Anterior cingulate cortex (tissue), 58 donors: ENCODE results near the gene PLEKHG1.

Experiments
- DNase-seq, 58 donors: peaks; one replicate each; lab custom pipeline; 2025; lab: John Stamatoyannopoulos, UW

The PLEKHG1 gene

GRCh38 chr6:150599199-150600009 lies at the start of gene PLEKHG1:
Gene PLEKHG1 (plus strand): TSS chr6:150599885. CDS start chr6:150733682, 133,797 bp downstream.
- DNase-seq = peak in 33 of 58 donors; percentile 4 to 71 (median 28)

- DNase-seq = no peak
Observed at GRCh38 chr6:150550244-150550643, 49.4 kb upstream of the PLEKHG1 start.

GRCh38 chr6:150557043-150557599 lies 42.6 kb upstream of the PLEKHG1 start:
- no peak for DNase-seq

GRCh38 chr6:150560004-150560883 lies 39.4 kb upstream of the PLEKHG1 start:
- no peak for DNase-seq

GRCh38 chr6:150560884-150561219 lies 38.8 kb upstream of the PLEKHG1 start:
- no peak for DNase-seq

GRCh38 chr6:150565945-150566344 lies 33.7 kb upstream of the PLEKHG1 start:
- DNase-seq = no peak

GRCh38 chr6:150566486-150566885 lies 33.2 kb upstream of the PLEKHG1 start:
- DNase-seq = no peak

GRCh38 chr6:150567380-150567779 lies 32.3 kb upstream of the PLEKHG1 start:
- DNase-seq = peak in 3 of 58 donors; percentile 5 to 13 (median 12)

- peak in 6 of 58 donors; percentile 6 to 49 (median 19) for DNase-seq
Observed at GRCh38 chr6:150567823-150568383, 31.8 kb upstream of the PLEKHG1 start.

- DNase-seq = no peak
Observed at GRCh38 chr6:150568560-150568959, 31.1 kb upstream of the PLEKHG1 start.

GRCh38 chr6:150569161-150569560 lies 30.5 kb upstream of the PLEKHG1 start:
- DNase-seq = no peak

GRCh38 chr6:150573041-150573681 lies 26.5 kb upstream of the PLEKHG1 start:
- DNase-seq = no peak

- no peak for DNase-seq
Observed at GRCh38 chr6:150575836-150576235, 23.8 kb upstream of the PLEKHG1 start.

- no peak for DNase-seq
Observed at GRCh38 chr6:150576651-150577226, 22.9 kb upstream of the PLEKHG1 start.

GRCh38 chr6:150579611-150580010 lies 20.1 kb upstream of the PLEKHG1 start:
- peak in 48 of 58 donors; percentile 7 to 76 (median 39) for DNase-seq

GRCh38 chr6:150580489-150580888 lies 19.2 kb upstream of the PLEKHG1 start:
- no peak for DNase-seq

GRCh38 chr6:150584065-150584464 lies 15.6 kb upstream of the PLEKHG1 start:
- no peak for DNase-seq

- DNase-seq = no peak
Observed at GRCh38 chr6:150584596-150584995, 15.1 kb upstream of the PLEKHG1 start.

- peak in 24 of 58 donors; percentile 10 to 68 (median 24) for DNase-seq
Observed at GRCh38 chr6:150586850-150587359, 12.8 kb upstream of the PLEKHG1 start.

- DNase-seq = no peak
Observed at GRCh38 chr6:150587637-150588036, 12.0 kb upstream of the PLEKHG1 start.
